Hepatocyte (in vitro differentiated cells): ENCODE results near the gene GIMAP4. TPM values are rescaled to one million over a fixed set of nuclear protein-coding genes. Genes with fewer than 3 reads are reported as not detected.

ENCODE experiments used
- DNase-seq: peaks from one replicate; pipeline ENCODE4 v3.0.0-alpha.2; 2016; ENCODE audit warnings: low spot score
- H2AFZ ChIP-seq: fragments of 200-600 bp; sonication (generic); 2 replicates; pipeline ENCODE4 v1.6.0; 2016; ENCODE audit warnings: antibody characterized with exemption, mild to moderate bottlenecking
- H3K27ac ChIP-seq: fragments of 200-600 bp; sonication (generic); 2 replicates; pipeline ENCODE4 v1.5.1; 2016; ENCODE audit warnings: mild to moderate bottlenecking
- H3K27me3 ChIP-seq: fragments of 200-600 bp; sonication (generic); 2 replicates; pipeline ENCODE4 v1.6.1; 2016
- H3K36me3 ChIP-seq: fragments of 200-600 bp; sonication (generic); replicated peaks from 2 replicates; pipeline ENCODE4 v1.5.1; 2016; ENCODE audit warnings: low read depth; ENCODE audit not compliant: insufficient read depth
- H3K4me1 ChIP-seq: fragments of 200-600 bp; sonication (generic); 2 replicates; pipeline ENCODE4 v1.5.1; 2016; ENCODE audit warnings: mild to moderate bottlenecking, moderate library complexity; ENCODE audit not compliant: insufficient read depth
- H3K4me2 ChIP-seq: fragments of 200-600 bp; sonication (generic); 2 replicates; pipeline ENCODE4 v1.6.0; 2016
- H3K4me3 ChIP-seq: fragments of 200-600 bp; sonication (generic); 2 replicates; pipeline ENCODE4 v1.5.1; 2016; ENCODE audit warnings: mild to moderate bottlenecking
- H3K79me2 ChIP-seq: fragments of 200-600 bp; sonication (generic); 2 replicates; pipeline ENCODE4 v1.6.0; 2017; ENCODE audit warnings: mild to moderate bottlenecking
- H3K9me2 ChIP-seq: fragments of 200-600 bp; sonication (generic); replicated peaks from 2 replicates; pipeline ENCODE4 v1.6.0; 2017; ENCODE audit warnings: mild to moderate bottlenecking; ENCODE audit not compliant: insufficient read depth
- H3K9me3 ChIP-seq: fragments of 200-600 bp; sonication (generic); 2 replicates; pipeline ENCODE4 v1.5.1; 2016; ENCODE audit warnings: low read depth, mild to moderate bottlenecking
- H4K20me1 ChIP-seq: fragments of 200-600 bp; sonication (generic); 2 replicates; pipeline ENCODE4 v1.6.0; 2016; ENCODE audit warnings: mild to moderate bottlenecking; ENCODE audit not compliant: insufficient read depth, poor library complexity, severe bottlenecking
- CTCF ChIP-seq: fragments of 200-600 bp; sonication (generic); IDR thresholded peaks from 2 replicates; pipeline ENCODE4 v1.5.1; 2016; ENCODE audit warnings: antibody characterized with exemption, mild to moderate bottlenecking; ENCODE audit not compliant: poor library complexity
- EZH2 ChIP-seq: fragments of 200-600 bp; sonication (generic); IDR thresholded peaks from 2 replicates; pipeline ENCODE4 v1.6.1; 2016; ENCODE audit warnings: antibody characterized with exemption, mild to moderate bottlenecking, borderline replicate concordance
- EZH2phosphoT487 ChIP-seq: fragments of 200-600 bp; sonication (generic); IDR thresholded peaks from one replicate; pipeline ENCODE4 v1.6.1; 2018; ENCODE audit warnings: antibody characterized with exemption, mild to moderate bottlenecking, low read depth, moderate library complexity; ENCODE audit not compliant: unreplicated experiment, severe bottlenecking
- whole genome bisulfite sequencing: methylation state at CpG from one replicate; pipeline ENCODE4 v1.1.6; 2016; ENCODE audit warnings: low lambda C conversion rate; ENCODE audit errors: missing lambda C conversion rate; 5-methylcytosine and 5-hydroxymethylcytosine counted together
- polyA plus RNA-seq: library from polyadenylated mRNA; unstranded; fragments of >200 nt; fragmentation: Nextera tagmentation; extraction: Ambion mirVana; gene quantifications from 2 replicates; pipeline ENCODE4 v1.2.1, GENCODE V29; 2016
- total RNA-seq: library from RNA; depleted of rRNA; stranded (reverse); fragments of >200 nt; gene quantifications from 2 replicates; pipeline ENCODE4 v1.2.3, GENCODE V29; 2014

The GIMAP4 gene
- total and polyA plus RNA-seq, 2 experiments from 2014 or later, result 0.63 TPM; not detected in 1

DNA sequence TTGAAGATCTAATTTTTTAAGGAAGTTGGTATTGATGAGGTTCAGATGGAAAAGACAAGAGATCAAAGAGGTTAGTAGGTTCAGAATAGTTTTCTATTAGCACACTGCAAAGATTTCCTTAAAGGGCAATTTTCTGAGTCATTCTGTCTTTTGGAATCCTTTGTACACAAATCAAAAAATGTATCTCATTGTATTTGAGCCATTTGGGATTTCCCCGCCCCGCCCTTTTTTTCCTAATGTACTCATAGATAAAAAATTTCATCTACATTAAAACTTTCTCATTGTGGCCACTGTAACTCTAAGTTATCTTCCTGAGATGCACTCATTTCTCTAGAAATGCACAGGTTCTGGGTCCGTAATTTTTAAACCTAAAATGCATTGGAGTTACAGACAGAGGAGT lies 52.9 kb downstream of the GIMAP4 start:
- no peaks in the 10 kb centered on the region for H4K20me1 ChIP-seq
- no peaks in the 10 kb centered on the region for H3K27me3 ChIP-seq
- no peaks in the 10 kb centered on the region for H3K4me1 ChIP-seq
- no peak overlapping the region for H3K4me2 ChIP-seq
- no peaks in the 10 kb centered on the region for H3K9me3 ChIP-seq
- 78% methylated on average over 3 of the region's 3 CpGs for WGBS
- H3K4me3 ChIP-seq, result no peak overlapping the region
- no peaks in the 10 kb centered on the region for H3K36me3 ChIP-seq
- TF ChIP-seq CTCF (no peak), EZH2phosphoT487 (no peak), EZH2 (no peak)
- no peak overlapping the region for H3K27ac ChIP-seq
- no peaks in the 10 kb centered on the region for H3K9me2 ChIP-seq
- H3K79me2 ChIP-seq, result no peaks in the 10 kb centered on the region
- no peak for DNase-seq
- no peak overlapping the region for H2AFZ ChIP-seq

DNA sequence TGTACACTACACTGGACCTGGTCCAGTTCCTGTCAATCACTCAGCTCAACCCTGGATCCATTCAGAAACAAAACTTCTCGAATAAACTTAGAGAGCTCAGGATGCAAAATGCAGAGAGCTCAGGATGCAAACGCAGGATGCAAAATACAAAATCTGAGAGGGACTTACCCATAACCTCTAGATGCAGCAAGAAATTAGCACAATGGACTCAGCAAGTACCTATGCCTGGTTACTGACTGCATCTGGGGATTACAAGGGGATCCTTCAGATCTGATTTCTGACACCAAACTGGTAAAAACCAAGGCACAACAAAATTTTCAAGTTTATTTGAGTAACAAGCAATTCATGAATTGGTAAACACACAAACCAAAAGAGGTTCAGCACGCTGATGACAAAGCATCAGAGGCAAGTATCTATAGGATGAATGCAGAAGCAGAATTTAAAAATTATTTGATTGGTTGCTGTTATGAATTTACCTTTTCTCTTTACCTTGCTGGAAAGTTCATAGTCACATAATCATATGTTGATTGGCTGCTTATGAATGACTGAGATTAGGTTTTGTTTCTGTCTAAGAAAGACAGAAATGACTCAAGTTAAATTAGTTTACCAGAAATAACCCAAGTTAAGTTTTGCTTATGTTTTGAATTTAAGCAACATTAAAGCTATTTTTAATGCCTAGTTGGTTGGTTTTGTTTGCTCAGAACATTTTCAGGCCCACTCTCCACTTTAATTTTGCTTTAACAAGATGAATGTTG lies 53.6 kb downstream of the GIMAP4 start:
- no peaks in the 10 kb centered on the region for H3K9me3 ChIP-seq
- H3K27me3 ChIP-seq, result no peaks in the 10 kb centered on the region
- H3K27ac ChIP-seq, result no peak overlapping the region
- DNase-seq, result no peak
- H3K4me1 ChIP-seq, result no peaks in the 10 kb centered on the region
- H3K4me2 ChIP-seq, result no peak overlapping the region
- WGBS, result 69% methylated on average over 3 of the region's 3 CpGs
- H3K36me3 ChIP-seq, result no peaks in the 10 kb centered on the region
- H2AFZ ChIP-seq, result no peak overlapping the region
- no peaks in the 10 kb centered on the region for H4K20me1 ChIP-seq
- H3K9me2 ChIP-seq, result no peaks in the 10 kb centered on the region
- H3K4me3 ChIP-seq, result no peak overlapping the region
- no peaks in the 10 kb centered on the region for H3K79me2 ChIP-seq
- no peak for TF ChIP-seq CTCF
- TF ChIP-seq EZH2, result no peak
- TF ChIP-seq EZH2phosphoT487, result no peak

GRCh38 chr7:150621376-150621775 lies 54.2 kb downstream of the GIMAP4 start:
- TF ChIP-seq CTCF (no peak), EZH2 (no peak), EZH2phosphoT487 (no peak)
- Histone ChIP-seq H3K9me2 (no peaks in the 10 kb centered on the region), H4K20me1 (no peaks in the 10 kb centered on the region), H3K4me3 (no peak overlapping the region), H3K27ac (no peak overlapping the region), H2AFZ (no peak overlapping the region), H3K4me1 (no peaks in the 10 kb centered on the region), H3K9me3 (no peaks in the 10 kb centered on the region), H3K4me2 (no peak overlapping the region), H3K27me3 (no peaks in the 10 kb centered on the region), H3K79me2 (no peaks in the 10 kb centered on the region), H3K36me3 (no peaks in the 10 kb centered on the region)
- DNase-seq, result no peak
- WGBS, result 81% methylated on average over 1 of the region's 1 CpG

Other genes starting within 250 kb of the GIMAP4 start
- 23.4 and 24.0 TPM in 2 replicates for gene LRRC61, start 244.0 kb upstream of the GIMAP4 start, total RNA-seq
- gene LRRC61, start 244.0 kb upstream of the GIMAP4 start, polyA plus RNA-seq, result 35.4 and 38.7 TPM in 2 replicates
- 17.7 and 18.6 TPM in 2 replicates for gene ACTR3C, start 243.8 kb upstream of the GIMAP4 start, total RNA-seq
- gene ACTR3C, start 243.8 kb upstream of the GIMAP4 start, polyA plus RNA-seq, result 7.8 and 11.9 TPM in 2 replicates
- 104 and 122 TPM in 2 replicates for gene RARRES2, start 225.8 kb upstream of the GIMAP4 start, total RNA-seq
- gene RARRES2, start 225.8 kb upstream of the GIMAP4 start, polyA plus RNA-seq, result 164 and 187 TPM in 2 replicates
- 75.5 and 79.1 TPM in 2 replicates for gene REPIN1, start 198.6 kb upstream of the GIMAP4 start, total RNA-seq
- 102 and 107 TPM in 2 replicates for gene REPIN1, start 198.6 kb upstream of the GIMAP4 start, polyA plus RNA-seq
- 5.2 and 8.3 TPM in 2 replicates for gene ZNF775, start 188.1 kb upstream of the GIMAP4 start, total RNA-seq
- 6.2 and 10.6 TPM in 2 replicates for gene ZNF775, start 188.1 kb upstream of the GIMAP4 start, polyA plus RNA-seq
- gene GIMAP8, start 116.8 kb upstream of the GIMAP4 start, total RNA-seq, result 0.10 and 0.12 TPM in 2 replicates
- gene GIMAP8, start 116.8 kb upstream of the GIMAP4 start, polyA plus RNA-seq, result not detected in 2 replicates
- gene GIMAP7, start 52.5 kb upstream of the GIMAP4 start, total RNA-seq, result 0.12 and 0.33 TPM in 2 replicates
- 0.19 and 0.28 TPM in 2 replicates for gene GIMAP7, start 52.5 kb upstream of the GIMAP4 start, polyA plus RNA-seq
- gene GIMAP6, start 65.0 kb downstream of the GIMAP4 start, total RNA-seq, result 0.27 and 1.0 TPM in 2 replicates
- gene GIMAP6, start 65.0 kb downstream of the GIMAP4 start, polyA plus RNA-seq, result 0.82 TPM in 1 of 2 replicates, not detected in the other
- gene GIMAP2, start 118.3 kb downstream of the GIMAP4 start, total RNA-seq, result 1.4 and 2.4 TPM in 2 replicates
- 0.23 and 1.1 TPM in 2 replicates for gene GIMAP2, start 118.3 kb downstream of the GIMAP4 start, polyA plus RNA-seq
- gene GIMAP1, start 149.2 kb downstream of the GIMAP4 start, total RNA-seq, result 0.20 TPM in 1 of 2 replicates, not detected in the other
- gene GIMAP1, start 149.2 kb downstream of the GIMAP4 start, polyA plus RNA-seq, result 0.13 TPM in 2 replicates
- gene GIMAP5, start 170.0 kb downstream of the GIMAP4 start, total RNA-seq, result 0.40 and 1.2 TPM in 2 replicates
- 0.79 TPM in 1 of 2 replicates, not detected in the other for gene GIMAP5, start 170.0 kb downstream of the GIMAP4 start, polyA plus RNA-seq
- 200 and 263 TPM in 2 replicates for gene TMEM176B, start 233.0 kb downstream of the GIMAP4 start, total RNA-seq
- 175 and 204 TPM in 2 replicates for gene TMEM176B, start 233.0 kb downstream of the GIMAP4 start, polyA plus RNA-seq
- gene TMEM176A, start 233.4 kb downstream of the GIMAP4 start, total RNA-seq, result 202 and 224 TPM in 2 replicates
- 242 and 343 TPM in 2 replicates for gene TMEM176A, start 233.4 kb downstream of the GIMAP4 start, polyA plus RNA-seq